GM12892 (cell line): Measurements from ENCODE around the gene CCR6.

Experiments
- POLR2A ChIP-seq: IDR thresholded peaks from 2 replicates; pipeline ENCODE4 v1.6.1; 2011; ENCODE audit warnings: low read depth, low read length, control low read depth
- POLR2AphosphoS5 ChIP-seq: IDR thresholded peaks from 2 replicates; pipeline ENCODE4 v1.6.1; 2011; ENCODE audit warnings: low read depth, low read length, control low read depth
- TAF1 ChIP-seq: IDR thresholded peaks from 2 replicates; pipeline ENCODE4 v1.6.1; 2011; ENCODE audit warnings: low read depth, mild to moderate bottlenecking, control low read depth, low read length, borderline replicate concordance

- no peak for TF ChIP-seq TAF1
- TF ChIP-seq POLR2AphosphoS5: no peak
- no peak for TF ChIP-seq POLR2A
These were observed 39.1 kb downstream of the CCR6 start for GRCh38 chr6:167161851-167162467.
